GM21526 (cell line): Measurements from ENCODE around the gene EGFL8.
A peak's percentile ranks its signal among the peaks of the same experiment; 100 is the strongest.
"Not testable (repeated sequence)": the region's sequence is repeated elsewhere in the genome, so short reads cannot be mapped to it uniquely, and the experiment has no call there.

Experiments
- ATAC-seq: cut with Tn5 transposase; IDR thresholded peaks from one replicate; pipeline ENCODE4 v1.9.1; 2021; ENCODE audit warnings: moderate library complexity; ENCODE audit not compliant: unreplicated experiment, low FRiP score

Gene EGFL8

DNA sequence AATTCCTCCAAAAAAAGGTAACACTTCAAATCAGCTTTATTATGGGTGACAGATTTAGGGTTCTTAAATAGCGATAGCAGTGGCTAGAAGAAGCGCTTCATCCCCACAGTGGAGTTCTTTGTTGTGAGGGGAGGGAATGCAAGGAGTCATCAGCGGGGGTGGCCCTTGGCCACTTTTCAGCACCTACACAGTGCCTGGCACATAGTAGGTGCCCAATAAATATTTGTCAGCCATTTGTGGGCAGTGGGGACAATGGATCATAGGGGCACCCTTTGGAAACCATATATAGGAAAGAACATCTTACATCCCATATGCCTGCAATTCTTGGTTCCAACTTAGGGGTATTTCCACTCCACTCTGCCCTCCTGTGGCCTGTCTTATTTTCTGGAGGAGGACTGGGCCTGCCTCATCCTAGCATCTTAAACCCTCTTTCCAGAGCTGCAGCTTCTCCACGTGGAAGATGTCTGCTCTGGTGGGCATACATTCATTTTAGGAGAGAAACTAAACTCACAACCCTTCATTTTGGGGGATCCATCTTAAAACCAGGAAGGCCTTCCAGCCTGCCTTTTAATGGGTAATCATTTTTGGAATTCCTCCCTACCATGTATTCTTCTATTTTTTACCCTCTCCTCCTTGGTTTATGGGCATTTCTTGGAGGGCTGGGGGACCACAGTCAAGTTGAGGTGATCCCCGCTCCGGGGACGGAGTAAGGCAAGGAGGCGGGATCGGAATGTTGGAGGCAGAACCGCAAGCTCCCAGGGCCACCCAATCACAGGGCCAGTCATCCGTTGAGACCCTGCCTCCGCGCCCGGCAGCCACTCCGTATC lies 30.6 kb downstream of the EGFL8 start:
- no peak for ATAC-seq

DNA sequence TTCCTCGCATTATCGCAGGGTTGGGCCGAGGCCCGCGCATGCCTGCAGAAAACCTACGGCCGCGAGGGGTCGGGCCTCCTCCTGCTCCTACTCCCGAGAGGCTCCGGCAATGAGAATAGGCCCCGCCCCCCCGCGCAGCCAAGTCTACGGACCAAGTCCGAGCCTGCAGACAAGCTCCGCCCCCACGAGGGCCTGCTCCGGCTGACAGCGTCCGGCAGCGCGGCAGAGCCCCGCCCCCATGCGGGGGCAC lies 31.2 kb downstream of the EGFL8 start:
- peak; percentile 72 for ATAC-seq

DNA sequence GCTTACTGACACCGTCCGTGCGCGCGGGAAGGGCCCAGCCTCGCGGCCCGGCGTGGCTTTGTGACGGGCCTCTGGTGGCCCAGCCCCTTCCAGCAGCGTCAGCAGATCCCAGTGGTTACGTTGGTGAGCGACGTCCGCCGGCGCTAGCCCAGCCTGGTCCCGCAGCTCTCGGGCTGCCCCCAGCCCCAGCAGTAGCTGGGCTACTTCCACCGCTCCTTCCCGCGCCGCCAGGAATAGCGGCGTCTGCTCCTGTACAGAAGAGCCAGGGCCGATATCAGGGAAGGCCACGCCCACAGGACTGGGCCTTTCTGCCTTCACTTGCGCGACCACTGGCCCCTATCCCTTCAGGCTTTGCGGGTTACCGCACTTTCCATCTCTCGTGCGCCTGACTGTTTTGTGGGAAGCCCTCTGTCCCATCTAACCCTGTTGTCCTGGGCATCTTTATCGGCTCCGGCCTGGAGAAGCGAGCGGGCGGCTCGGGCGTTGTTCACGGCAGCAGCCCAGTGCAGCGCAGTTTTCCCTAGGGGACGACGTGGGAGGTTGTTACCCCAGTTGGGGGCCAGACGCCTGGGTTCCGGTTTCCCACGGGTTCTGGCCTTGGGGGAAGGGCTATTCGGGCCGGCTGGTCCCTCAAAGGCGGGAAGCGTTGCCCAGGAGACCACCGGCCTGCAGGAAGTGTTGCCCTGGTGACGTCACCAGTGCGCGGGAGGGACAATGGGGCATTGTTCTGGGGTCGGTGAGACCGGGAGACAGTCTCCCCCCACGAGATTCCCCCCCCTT lies 31.7 kb downstream of the EGFL8 start:
- peak; percentile 23 for ATAC-seq

DNA sequence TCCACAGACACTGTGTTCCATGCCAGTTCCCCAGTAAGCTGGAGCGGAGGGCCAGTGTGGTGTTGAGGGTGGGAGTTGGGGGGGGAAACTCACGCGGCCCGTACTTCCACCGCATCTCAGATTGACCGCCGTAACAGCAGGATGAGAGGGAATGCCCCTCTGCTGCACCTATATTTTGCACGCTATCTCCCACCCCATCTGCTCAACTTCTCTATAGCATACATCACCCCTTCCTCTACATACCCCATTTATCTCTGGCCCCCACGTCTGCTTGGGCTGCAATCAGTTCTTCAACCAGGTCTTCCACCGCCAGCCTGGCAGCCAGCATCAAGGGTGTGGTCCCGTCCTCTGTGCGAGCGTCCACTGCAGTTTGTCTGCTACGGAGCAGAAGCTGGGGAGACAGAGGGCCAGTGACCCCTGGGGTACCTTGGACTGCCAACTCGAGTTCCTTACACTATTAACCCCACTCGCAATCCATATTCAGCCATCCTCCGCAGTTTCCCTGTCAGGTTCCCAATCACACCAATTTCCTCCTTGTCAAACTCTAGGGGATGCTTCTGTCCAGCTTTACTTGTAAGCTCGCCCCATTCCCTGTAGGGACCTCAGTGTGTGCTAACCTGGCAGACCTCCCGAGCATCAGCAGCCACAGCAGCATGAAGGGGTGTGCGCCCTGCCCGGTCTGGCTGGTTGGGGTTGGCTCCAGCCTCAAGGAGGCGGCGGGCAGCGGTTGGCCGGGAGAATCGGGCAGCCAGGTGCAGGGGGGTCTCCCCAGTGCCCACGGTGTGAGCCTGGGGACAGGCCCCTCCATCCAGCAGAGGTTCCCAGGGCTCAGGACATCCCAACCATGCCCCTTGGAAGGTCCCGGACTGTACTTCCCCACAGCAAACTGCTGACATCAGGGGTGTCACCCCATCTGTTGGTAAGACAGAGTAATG lies 32.6 kb downstream of the EGFL8 start:
- no peak for ATAC-seq

DNA sequence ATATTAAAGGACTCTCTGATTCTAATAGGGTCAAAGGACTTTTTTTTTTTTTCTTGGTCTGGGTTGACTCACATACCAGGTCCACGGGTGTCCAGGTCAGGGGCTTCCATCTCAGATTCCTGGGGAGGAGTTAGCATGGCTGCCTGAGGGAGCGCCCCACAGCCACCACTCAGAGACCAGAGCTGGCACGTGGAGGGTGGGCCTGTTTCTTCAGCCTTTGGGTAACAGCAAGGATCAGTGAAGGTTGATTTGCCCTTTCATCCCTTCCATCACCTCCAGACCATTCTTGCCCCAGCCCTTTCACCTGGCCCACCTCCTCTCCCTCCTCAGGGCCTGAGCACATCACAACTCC lies 33.9 kb downstream of the EGFL8 start:
- no peak for ATAC-seq

DNA sequence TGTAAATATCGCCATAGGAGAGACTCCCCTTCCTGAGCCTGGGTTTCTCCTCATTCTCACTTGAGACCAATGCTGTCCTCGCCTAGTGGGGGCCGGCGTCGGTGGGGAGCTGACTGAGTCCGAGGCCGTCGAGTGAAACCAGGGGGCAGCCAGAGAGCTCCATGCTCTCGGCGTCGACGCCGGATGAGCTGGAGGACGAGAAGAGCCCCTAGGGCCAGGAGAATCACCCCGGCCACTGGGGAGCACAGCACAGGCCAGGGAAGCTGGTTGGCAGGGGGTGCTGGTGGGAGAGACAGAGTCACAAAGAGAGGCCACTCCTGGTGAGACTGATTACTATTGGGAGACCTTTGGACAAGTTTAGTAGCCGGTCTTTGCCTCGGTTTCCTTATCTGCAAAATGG lies 34.5 kb downstream of the EGFL8 start:
- ATAC-seq = no peak

DNA sequence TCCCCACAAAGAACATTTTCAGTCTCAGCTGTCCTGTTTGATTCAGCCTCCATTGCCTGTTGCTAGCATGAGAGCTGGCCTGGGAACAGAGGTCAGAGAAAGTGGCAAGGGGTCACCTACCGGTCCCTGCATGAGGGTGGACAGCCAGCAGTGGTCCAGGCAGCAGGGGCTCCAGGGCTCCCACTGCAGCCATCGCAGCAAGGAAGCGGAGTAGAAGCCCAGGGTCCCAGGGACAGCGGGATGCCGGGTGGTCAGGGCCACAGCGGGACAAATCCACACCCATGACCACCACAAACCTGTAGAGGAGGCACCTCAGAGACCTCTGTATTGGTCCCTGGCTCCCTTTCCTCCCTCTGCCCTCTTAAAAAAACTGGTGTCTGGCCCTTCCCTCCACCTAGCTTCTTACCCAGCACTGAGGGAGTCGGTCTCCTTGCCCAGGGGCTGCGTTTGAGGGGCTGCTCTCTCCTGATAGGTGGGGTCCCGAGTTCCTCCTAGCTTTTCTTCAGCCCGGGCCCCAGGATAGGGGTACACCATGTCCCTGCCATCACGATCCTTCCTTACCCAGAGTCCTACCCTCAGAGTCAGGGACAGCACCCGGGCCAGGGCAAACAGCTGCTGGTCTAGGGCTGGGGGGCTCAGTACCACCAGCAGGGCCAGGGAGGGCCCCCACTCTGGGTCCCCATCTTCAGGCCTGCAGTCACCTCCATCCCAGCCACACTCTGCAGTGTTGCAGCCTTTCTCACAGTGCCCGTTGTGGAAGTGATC lies 36.5 kb downstream of the EGFL8 start:
- ATAC-seq = no peak

DNA sequence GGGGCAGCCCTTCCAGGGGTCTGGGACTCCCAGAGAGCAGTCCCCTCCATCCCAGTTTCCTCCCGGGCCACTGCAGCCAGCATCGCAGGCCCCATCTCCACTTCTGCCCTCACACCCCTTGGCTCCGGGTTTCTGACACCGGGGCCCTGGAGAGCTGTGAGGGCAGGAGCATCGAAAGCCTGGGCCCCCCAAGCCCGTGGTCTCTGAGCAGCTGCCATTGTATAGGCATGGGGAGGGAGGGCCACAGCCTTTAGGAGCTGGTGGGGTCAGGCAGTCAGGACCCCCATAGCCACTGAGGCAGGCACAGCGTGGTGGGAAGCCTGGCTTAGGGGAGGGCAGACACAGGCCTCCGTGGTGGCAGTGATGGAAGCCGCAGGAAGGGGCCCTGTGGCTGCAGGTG lies 37.8 kb downstream of the EGFL8 start:
- no peak for ATAC-seq

DNA sequence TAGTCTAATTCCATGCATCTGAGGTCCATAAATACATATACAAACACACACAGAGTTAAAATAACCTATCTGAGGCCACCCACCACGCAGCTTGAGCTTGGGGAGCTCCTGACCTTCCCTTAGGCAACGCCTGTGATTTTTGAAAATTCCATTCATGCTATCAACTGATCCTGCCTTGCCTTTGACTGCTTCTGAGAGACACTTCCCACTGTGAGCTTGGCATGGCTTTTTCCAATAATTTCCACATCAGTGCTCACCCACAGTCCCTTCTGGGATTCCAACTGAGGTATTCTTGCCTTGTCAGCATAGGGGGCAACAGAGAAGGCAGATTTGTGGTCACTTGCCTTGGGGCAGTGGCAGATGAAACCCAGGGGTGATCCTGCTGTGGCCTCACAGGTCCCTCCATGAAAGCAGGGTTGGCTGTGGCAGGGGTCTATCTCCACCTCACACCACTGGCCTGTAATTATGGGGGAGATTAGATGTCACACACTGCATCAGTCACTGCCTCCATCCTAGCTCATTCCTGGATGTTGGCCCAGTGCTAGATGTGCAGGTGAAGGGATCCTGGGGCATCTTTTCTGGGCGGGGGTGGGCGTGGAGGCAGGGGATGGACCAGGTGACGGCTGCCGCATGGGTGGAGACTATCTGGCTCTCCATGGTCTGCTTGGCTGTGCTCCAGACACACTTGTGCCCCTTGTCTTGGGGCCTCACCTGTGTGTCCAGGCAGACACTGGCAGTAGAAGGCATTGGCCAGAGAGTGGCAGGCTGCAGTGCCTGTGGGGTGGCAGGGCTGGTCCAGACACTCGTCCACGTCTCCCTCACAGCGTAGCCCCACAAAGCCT lies 39.3 kb downstream of the EGFL8 start:
- ATAC-seq = no peak

DNA sequence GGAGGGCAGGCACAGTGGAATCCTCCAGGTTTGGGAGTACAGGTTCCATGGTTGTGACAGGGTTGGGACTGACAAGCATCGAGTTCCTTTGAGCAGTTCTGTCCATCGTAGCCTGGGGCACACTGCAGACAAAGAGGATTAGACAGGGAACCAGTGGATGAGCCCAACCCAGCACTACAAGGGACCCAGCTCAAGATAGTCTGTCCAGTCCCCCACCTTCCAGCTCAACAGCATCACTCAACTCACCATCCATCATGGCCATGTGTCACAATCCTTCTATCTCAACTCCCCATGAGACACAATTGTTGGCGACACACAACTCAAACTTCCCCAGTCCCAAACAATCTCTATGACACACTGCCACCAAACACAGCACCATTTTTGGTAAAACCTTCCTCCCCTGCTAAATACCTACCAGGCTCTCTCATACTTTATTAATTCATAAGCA lies 39.9 kb downstream of the EGFL8 start:
- no peak for ATAC-seq

DNA sequence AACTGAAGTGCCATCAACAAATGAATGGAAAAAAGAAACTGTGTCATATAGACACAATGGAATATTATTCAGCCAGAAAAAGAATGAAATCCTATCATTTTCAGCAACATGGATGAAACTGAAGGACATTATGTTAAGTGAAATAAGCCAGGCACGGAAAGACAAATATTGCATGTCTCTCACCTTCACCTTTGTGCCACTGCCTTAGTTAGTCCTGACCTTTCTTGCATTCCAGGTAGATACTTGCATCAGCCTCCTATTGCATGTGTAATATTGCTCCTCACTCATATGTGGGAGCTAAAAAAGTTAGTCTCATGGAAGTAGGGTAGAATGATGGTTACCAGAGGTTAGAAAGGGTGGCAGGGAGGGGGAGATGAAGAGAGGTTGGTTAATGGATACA lies 44.6 kb downstream of the EGFL8 start:
- ATAC-seq = no peak

DNA sequence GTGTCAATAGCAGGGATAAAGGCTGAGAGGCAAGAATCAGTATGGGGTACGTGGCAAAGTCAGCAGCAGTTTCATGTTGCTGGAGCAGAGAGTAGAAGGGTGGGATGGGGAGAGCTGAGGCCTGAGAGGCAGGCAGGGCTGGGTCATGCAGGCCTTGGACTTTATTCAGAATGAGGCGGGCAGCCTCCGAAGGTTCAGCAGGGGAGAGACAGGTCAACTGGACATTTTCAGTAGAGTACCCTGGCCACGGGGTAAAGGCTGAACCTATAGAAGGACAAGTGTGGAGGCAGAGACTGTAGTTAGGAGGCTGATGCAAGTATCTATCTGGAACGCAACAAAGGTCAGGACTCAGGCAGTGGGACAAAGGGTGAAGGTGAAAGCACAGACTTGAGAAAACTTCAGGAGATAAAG lies 45.8 kb downstream of the EGFL8 start:
- no peak for ATAC-seq

DNA sequence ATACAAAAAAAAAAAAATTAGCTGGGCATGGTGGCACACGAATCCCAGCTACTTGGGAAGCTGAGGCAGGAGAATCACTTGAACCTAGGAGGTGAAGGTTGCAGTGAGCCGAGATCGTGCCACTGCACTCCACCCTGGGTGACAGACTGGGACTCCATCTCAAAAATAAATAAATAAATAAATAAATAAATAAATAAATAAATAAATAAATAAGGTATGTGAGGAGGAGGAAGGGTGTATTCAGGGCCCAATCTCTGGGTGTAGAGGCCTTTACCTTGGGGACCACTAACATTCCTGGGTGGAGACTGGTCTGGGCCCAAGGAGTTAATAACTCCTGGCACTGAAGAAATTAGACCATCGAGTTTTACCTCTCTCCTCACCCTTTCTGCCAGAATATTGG lies 47.0 kb downstream of the EGFL8 start:
- not testable (repeated sequence) for ATAC-seq

DNA sequence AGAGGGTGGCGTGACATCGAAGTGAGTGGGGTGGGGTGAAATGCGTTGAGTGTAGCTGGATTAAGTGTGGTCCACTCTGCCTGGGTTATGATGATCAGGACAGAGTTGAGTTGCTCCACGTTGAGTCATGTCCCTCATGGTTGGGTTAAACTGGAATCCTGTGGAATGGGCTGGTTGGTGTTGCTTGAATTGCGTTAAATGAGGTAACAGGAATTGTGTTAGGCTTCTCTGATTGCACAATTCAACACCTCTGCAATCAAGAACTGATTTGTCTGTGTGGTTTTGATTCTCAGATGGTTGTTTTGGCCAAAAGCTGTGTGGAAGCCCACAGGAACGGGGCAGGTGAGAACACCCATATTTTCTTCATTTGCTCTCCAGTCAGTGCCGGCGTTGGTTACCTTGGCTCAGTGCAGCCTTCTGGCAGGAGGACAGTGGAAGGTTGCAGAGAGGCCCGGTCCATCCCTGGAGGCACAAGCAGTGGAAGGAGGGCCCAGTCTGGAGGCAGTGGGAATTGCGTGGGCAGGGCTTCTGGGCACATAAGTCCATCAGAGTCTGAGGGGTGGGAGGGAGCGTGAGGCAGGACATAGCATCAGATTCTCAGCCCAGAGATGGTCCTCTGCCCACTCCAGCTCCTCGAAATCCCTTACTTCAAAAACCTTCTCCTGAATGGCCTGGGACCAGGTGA lies 47.8 kb downstream of the EGFL8 start:
- ATAC-seq = no peak

DNA sequence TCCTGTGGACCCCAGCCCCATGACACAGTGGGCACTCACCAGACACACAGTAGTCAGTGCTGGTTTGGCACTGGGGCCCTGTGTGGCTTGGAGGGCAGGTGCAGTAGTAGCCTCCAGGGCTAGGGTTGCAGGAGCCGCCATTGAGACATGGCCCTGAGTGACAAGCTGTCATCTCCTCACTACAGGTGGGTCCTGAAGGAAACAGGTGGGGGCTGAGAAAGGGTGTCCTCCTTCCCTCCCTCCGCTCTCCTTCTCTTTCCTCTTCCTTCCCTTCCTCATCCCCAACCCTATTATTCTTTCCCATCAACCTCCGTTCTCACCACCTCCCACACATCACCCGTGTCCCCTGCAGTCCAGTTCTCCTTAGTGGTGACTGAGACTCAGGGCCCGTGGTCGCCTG lies 49.3 kb downstream of the EGFL8 start:
- ATAC-seq = no peak

DNA sequence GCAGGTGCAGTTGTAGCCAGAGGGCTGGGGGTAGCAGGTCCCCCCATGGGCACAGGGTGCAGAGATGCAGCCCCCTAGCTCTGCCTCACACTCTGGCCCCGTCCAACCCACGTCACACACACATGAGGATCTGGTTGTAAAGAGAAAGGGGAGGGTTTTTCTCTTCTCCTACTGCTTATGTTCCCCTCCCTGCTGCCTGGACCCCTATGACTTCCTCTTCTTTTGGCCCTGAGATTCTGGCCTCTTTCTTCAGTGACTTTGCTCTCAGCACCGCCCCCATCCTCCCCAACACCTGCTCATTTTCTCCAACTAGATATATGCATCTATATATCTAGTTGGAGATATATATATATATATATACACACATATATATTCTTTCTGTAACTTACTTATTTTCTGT lies 49.7 kb downstream of the EGFL8 start:
- no peak for ATAC-seq

DNA sequence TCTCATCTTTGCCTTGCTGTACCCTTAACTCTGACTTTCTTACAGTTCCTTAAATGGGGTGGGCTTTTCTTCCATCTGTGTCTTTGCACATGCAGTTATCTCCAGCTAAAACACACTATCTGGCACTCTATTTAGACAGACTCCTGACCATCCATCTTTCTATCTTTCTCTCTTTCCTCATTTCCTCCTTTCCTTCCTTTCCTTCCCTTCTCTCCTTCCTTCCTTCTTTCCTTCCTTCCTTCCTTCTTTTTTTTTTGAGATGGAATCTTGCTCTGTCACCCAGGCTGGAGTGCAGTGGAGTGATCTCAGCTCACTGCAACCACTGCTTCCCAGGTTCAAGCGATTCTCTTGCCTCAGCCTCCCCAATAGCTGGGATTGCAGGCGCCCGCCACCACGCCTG lies 51.2 kb downstream of the EGFL8 start:
- no peak for ATAC-seq

DNA sequence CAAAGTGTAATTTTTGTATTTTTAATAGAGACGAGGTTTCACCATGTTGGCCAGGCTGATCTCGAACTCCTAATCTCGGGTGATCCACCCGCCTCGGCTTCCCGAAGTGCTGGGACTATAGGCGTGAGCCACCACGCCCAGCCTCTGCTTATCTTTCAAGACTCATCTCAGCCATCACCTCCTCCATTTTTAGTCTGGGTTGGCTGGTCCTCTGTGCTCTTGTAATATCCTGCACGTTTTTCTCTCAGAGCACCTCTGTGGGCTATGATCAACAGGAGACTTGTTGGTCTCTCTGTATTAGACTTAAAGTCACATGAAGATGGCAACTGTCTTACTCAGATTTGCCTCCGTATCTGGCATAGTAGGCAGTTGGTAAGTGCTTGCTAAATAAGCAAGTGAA lies 51.9 kb downstream of the EGFL8 start:
- ATAC-seq = no peak

DNA sequence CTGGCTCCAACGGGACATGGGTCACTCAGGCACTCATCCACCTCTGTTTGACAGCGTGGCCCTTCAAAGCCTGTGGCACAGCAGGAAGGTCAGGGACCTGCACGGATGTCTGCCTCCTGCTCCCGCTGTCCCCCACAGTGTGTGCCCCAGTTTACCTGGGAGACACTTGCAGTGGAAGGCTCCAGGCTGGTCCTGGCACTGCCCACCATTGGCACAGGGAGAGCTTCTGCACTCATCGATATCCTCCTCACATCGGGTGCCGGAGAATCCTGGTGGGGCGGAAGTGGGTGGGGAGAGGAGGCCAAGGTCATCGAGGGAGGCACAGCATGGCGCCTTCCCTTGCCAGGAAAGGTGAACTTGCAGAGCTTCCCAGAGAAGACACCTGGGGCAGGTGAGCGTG lies 52.6 kb downstream of the EGFL8 start:
- ATAC-seq = no peak
